ENCODE data around the gene TBC1D5. TPM values are rescaled to one million over a fixed set of nuclear protein-coding genes. Genes with fewer than 3 reads are reported as not detected.
"Not testable (repeated sequence)": the region's sequence is repeated elsewhere in the genome, so short reads cannot be mapped to it uniquely, and the experiment has no call there.

The TBC1D5 gene
- total RNA-seq, 1 donor from 2014 or later: 67.7 TPM

GRCh38 chr3:17749705-17750293, 7.4 kb upstream of the TBC1D5 start:
- DNase-seq (ENCODE audit: low read depth, low spot score): no peak

- no peak for DNase-seq (ENCODE audit: low read depth, low spot score)
These were observed 6.8 kb upstream of the TBC1D5 start for GRCh38 chr3:17749281-17749680.

DNA sequence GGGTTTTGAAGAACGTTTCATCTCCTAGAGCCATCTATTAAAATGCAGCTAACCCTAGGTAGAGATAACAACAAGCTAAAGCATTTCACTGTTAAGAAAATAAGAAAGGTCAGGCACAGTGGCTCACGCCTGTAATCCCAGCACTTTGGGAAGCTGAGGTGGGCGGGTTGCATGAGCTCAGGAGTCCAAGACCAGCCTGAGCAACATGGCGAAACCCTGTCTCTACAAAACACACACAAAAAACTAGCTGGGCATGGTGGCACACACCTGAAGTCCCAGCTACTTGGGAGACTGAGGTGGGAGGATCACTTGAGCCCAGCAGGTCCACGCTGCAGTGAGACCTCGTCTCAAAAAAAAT, 5.4 kb upstream of the TBC1D5 start:
- no peak for DNase-seq (ENCODE audit: low read depth, low spot score)

GRCh38 chr3:17747174-17747889, 4.9 kb upstream of the TBC1D5 start:
- no peak for DNase-seq (ENCODE audit: low read depth, low spot score)

DNA sequence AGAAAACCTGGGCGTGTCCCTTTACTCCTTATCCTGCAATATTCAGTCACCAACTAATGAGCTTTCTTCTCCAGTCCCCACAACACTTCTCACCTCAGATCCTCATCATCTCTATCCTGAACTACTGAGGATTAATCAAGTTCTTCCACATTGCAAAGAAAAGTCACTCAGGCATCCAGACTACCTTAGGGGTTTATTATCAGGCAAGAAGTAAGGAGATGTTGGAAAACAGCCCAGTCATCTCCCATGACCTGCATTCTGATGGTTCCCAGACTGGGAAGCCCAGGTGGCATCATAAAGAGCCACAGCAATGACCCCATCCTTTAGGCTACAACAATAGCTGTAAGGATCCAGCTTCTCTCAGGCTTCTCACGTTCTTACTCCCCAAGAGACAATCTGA, 3.5 kb upstream of the TBC1D5 start:
- no peak for DNase-seq (ENCODE audit: low read depth, low spot score)

DNA sequence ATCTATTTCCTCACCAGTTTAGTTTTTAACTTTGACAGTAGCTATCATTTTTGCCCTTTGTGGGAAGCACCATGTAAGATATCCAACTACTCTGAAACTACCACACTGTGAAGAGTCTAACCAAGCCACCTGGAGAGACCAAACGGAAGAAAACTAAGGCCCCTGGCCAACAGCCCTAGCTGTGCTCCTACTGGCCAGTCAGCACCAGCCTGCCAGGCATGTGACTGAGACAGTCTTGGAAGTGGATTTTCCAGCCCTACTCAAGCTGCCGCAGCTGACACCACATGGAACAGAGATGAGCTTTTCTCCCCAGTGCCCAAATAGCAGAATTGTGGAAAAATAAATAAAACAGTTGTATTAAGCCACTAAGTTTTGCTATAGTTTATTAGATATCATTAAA, 2.9 kb upstream of the TBC1D5 start:
- no peak for DNase-seq (ENCODE audit: low read depth, low spot score)

DNA sequence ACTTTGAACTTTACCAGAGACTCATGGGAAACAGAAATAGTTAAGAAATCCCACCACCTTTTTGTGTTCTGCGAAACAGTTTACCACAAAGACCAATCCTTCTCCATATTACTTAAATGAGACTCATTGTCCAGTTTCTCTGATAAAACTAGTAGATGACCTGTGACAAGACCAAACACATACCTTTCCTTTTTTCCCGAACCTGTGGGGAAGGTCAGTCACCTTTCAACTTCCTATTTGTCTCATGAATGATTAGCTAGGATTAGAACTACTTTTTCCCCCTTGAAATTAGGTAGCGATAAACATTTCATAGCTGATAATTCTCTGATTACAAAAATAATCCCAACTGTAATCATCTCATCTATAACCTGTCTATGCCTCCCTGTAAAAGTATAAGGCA, 2.3 kb upstream of the TBC1D5 start:
- DNase-seq (ENCODE audit: low read depth, low spot score): no peak

GRCh38 chr3:17743658-17743995, 1.2 kb upstream of the TBC1D5 start:
- no peak for DNase-seq (ENCODE audit: low read depth, low spot score)

GRCh38 chr3:17742880-17743657, 638 bp upstream of the TBC1D5 start:
- no peak for DNase-seq (ENCODE audit: low read depth, low spot score)

DNA sequence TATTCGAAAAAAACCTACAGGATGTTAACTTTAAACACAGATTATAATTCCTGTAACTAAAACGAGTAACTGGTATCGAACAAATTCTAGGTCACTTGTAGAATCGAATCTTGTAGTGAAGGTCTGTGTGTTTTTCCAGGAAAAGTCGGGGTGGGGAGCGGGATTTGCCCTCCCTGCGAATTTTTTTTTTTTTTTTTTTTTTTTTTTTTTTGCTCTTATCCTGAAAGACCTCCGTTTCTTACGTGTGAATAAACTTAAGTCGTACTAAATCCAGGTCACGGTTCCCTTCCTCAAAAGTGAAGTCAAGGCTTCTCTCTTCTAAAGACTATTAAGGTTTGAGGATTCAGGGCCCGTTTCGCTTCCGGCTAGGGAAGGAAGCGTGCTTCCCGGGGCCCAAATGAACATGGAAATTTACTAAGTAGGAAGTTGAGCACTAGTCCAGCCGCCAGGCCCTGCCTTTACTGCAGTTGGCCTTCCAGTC, 770 bp downstream of the TBC1D5 start:
- no peak for DNase-seq (ENCODE audit: low read depth, low spot score)

- no peak for DNase-seq (ENCODE audit: low read depth, low spot score)
These were observed 1.7 kb downstream of the TBC1D5 start for GRCh38 chr3:17740721-17741141.

GRCh38 chr3:17738921-17739320, 3.5 kb downstream of the TBC1D5 start:
- DNase-seq (ENCODE audit: low read depth, low spot score): no peak

DNA sequence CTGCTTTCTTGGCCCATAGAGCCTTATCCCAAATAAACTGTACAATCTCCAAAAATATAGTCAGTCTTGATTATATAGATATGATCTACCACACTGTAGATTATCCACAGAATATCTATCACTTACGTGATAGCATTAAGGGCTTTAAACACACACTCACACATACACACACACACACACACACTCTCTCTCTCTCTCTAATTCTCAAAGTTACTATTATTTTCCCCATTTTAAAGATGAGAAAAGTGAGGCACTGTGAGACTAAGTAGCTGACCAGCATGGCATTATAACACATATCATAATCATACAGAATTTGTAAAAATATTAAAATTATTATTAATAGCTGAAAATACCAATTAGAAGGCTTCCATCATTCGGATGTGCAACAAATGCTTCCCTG, 4.2 kb downstream of the TBC1D5 start:
- no peak for DNase-seq (ENCODE audit: low read depth, low spot score)

DNA sequence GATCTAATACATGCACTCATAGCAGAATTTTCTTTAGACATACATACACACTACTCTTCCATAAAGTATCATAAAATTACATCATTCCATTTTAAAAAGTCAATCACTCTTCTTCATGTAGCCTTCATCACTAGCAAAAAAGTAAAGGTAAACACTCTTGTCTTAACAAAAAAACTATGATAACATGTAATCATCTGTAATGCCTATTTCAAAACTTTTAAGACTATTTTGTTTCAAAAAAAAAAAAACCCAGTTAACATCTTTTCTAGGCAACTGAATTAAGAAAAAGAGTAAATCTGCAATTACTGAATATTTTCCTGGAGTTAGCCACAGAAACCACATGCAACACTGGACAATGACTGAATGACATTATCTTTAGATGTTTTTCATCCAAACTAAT, 4.8 kb downstream of the TBC1D5 start:
- DNase-seq (ENCODE audit: low read depth, low spot score): no peak

DNA sequence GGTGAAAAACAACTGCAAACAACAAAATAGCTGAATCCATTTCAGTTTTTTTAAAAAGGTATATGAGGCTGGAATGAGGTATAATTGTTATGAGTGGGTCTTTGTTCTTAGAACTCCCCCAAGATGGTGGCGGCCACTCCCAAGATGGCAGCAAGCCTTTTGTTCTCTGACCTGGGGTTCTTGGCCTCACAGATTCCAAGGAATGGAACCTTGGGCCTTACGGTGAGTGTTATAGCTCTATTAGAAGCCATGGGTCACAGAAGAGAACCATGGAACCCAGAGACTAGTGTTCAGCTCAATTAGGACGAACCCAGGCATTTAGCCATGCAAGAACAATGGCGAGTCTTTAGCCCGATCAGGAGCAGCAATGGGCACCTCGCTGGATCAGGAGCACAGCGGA, 7.1 kb downstream of the TBC1D5 start:
- DNase-seq (ENCODE audit: low read depth, low spot score): not testable (repeated sequence)

DNA sequence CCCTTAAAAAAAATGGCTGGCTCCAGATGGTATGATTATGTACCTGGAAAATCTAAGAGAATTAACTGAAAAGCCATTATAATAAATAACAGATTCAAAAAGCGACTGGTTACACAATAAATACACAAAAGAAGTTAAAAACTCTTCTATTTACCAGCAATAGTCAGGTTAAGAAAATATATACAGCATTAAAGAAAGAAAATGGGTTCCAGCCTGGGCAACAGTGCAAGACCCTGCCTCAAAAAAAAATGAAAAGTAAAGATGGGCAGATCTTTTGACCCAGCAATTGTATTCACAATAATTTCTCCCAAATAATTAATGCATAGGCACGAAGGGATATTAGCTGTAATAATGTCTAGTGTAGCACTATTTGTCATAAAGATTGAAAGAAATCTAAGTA, 8.7 kb downstream of the TBC1D5 start:
- no peak for DNase-seq (ENCODE audit: low read depth, low spot score)

DNA sequence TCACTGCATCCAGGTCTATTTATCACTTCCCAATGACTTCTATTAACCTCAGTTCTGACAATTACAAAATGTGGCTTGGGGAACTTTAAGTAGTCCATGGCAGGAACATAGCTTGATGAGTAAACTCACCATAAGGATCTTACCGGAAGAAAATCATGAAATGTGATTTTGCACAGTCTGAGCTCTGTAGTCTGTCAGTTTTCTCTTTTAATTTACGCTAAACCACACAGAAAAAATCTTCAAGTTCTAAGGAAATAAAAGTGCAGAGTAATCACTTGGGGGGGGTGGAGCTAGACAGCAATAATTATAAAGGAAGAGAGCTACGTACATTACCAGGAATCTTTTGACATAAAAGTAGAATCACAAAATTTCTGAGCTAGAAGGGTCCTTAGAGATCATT, 9.2 kb downstream of the TBC1D5 start:
- DNase-seq (ENCODE audit: low read depth, low spot score): no peak

DNA sequence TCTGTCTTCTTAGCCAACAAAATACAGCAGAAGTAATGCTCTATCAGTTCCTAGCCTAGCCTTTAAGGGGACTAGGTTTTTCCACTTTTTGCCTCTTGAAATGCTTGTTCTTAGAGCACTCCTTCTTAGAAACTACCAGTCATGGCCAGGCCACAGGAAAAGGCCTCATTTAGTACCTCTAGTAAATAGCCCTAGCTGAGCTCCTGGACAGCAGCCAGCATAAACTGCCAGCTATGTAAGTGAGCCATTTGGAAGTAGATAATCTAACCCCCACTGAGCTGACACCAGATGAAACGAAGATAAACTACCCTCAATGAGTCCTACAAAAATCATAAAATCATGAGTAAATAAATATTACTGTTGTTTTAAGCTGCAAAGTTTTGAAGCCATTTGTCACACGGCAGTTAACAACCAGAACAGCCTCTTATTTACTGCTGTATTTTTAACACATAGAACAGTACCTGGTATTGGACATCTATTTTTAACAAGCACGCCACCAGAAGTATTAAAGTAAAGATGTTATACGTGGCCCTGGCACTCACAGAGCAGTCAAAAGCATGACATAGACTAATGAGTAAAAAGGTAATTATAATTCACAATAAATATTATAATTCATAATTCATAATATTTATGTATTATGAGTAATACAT, 12.0 kb downstream of the TBC1D5 start:
- no peak for DNase-seq (ENCODE audit: low read depth, low spot score)

GRCh38 chr3:17726313-17726712, 16.1 kb downstream of the TBC1D5 start:
- DNase-seq (ENCODE audit: low read depth, low spot score): no peak

DNA sequence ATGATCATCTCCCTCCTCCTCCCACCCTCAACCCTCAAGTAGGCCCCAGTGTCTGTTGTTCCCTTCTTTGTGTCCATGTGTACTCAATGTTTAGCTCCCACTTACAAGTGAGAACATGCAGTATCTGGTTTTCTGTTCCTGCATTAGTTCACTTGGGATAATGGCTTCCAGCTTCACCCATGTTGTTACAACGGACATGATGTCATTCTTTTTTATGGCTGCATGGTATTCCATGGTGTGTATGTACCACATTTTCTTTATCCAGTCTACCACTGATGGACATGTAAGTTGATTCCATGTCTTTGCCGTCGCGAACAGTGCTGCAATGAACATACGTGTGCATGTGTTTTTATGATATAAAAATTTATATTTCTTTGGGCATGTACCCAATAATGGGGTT, 16.6 kb downstream of the TBC1D5 start:
- DNase-seq (ENCODE audit: low read depth, low spot score): not testable (repeated sequence)

DNA sequence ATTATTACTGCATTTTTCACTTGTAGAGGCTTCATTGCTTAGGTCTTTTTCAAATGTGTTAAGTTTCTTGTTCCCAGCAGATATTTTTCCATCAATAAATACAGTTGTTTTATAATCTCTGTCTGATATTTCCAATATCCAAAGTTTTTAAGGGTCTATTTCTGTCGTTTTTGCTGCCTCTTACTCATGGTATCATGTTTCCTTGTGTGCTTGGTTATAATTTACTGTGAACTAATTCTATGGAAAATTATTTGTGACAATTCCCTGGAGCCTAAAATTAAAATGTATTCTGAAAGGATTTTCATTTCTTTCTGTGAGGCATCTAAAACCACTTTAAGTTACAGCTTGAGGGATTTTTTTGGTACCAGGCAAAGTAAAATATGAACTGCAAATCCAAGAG, 17.5 kb downstream of the TBC1D5 start:
- DNase-seq (ENCODE audit: low read depth, low spot score): no peak

GRCh38 chr3:17724122-17724521, 18.3 kb downstream of the TBC1D5 start:
- DNase-seq (ENCODE audit: low read depth, low spot score): no peak

All from pulmonary artery endothelial cell (primary cell).